ENCODE results near the gene PHLDB1.

The PHLDB1 gene

DNA sequence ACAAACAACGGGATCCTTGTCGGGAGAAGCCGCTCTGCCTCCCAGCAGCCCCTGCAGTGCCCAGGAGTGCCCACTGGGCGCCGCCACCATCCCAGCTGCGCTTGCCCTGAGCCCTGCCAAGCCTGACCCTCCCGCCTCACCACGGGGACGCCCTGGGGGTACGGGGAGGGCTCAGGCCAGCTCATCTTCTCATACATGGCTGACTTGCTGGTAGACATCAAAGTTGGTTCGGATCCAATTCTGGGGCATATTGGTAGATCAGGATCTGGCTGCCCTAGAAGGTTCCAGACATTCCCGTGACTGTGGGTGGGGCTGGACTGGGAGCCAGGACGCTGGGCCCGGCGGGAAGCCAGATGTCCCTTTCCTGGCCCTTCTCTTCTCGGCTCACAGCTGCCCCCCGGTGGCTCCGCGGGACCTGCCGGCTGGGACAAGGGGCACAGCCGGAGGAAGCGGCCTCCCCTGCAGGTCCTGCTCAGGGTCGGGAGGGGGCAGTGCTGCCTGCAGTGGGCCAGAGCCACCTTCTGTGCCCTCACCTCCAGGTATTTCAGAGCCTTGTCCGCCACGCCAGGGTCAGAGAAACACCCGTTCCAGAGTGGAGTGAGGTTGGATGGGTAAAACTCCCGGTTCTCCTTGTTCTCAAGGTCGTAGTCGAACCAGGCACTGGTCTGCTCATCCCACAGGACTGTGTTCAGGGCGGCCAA, 82.6 kb downstream of the PHLDB1 start:
- DNase-seq = peak; percentile 53

- no peak for DNase-seq
These were observed 83.3 kb downstream of the PHLDB1 start for GRCh38 chr11:118690553-118691304.

DNA sequence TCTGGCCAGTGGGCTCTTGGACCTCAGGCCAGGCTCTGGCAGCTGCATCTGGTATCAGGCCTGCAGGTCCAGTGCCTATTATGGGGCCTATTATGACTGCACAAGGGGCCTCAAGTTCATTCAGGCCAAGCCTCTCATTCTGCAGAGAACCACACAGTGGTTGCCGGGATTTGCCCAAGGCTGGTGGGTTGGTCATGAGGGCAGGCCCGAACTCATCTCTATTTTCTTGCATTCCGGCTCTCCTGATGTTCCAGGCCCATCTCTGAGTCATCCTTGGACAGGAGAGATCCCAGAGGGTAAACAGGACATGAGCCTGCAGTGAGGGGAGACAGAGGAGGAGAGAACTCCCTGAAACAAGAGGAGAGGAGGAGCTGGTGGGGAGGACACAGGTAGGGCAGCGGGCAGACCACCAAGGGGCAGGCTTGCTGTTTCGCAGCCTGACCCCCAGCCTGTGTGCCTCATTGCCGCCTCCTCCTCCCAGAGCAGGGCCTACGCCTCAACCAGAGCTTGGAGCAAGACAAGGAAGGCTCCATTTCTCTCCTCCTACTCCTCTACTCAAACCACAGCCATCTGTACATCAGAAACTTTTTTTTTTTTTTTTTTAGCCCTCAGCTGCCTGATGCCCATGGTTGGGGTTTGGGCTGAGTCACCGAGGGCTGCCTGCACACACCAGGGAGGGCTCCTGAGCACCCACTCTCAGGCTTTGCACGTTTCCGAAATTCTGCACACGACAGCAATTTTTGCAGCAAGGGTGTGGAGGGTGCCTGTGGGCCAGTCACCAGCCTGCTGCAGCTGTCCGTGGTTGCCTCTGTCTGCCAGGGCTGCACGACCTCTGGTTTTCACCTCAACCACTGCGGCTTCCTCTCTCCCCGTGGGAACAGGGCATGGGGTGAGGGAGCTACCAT, 84.8 kb downstream of the PHLDB1 start:
- no peak for DNase-seq

DNA sequence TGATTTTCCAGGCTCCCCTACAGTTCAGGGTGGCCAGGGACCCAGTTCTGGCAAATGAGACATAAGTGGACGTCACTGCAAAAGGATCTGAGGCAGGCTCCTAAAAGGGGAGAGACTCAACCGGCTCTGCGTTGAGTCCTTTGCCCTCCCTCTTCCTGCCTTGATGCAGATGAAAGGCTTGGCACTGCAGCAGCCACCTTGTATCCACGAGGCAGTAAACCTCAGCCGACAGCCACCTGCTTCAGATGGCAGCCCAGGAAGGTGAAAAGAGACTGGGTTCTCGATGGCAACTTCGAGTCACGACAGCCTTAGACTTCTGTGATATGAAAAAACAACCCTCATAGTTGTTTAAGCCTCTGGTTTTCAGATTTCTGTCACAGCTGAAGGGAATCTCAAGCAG, 86.8 kb downstream of the PHLDB1 start:
- DNase-seq = no peak

- DNase-seq = no peak
These were observed 87.4 kb downstream of the PHLDB1 start for GRCh38 chr11:118694771-118695170.

- DNase-seq = no peak
These were observed 89.3 kb downstream of the PHLDB1 start for GRCh38 chr11:118696673-118697226.

DNA sequence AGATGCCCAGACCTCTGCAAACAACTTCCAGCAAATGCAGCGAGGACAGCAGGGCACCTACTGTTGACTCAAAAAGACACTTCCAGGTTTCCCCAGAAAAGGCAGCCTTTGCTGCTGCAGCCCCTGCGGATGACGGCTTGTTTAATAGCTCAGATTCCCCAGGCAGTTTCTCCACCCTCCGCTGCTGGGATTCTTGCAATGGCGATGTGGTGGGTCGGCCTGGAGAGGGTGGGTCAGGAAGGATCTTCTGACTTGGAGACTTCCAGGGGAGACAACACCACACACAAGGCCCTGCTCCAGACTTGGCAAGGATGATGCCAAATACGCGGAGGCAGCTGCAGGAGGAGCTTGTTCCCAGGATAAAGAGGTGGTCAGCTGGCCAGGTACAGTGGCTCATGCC, 89.9 kb downstream of the PHLDB1 start:
- no peak for DNase-seq

DNA sequence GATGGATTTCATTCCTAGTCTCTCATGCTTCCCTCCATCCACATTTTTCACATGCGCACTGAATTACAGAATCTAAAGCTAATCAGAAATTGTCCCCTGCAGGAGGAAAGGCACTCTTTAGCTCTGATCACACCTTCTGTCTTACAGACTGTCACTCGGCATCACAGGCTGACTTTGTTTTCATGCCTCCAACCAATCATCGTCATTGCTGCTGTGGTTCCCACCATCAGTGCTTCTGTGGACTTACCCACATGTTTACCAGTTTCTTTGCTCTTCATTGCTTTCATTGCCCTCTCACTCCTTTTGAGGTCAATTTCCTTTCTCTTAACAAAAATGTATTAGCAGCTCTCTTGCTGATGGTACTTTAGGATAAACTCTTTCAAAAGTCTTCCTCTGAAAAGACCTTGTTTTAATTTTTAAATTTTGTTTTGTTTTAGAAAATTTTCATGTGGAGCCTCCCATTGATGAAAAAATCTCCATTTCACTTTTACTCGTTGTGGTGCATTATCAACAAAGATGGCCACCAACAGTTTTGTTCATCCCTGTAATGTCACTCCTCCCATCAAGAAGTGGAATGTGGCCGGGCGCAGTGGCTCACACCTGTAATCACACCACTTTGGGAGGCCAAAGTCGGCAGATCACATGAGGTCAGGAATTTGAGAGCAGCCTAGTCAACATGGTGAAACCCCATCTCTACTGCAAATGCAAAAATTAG, 92.2 kb downstream of the PHLDB1 start:
- DNase-seq = no peak

DNA sequence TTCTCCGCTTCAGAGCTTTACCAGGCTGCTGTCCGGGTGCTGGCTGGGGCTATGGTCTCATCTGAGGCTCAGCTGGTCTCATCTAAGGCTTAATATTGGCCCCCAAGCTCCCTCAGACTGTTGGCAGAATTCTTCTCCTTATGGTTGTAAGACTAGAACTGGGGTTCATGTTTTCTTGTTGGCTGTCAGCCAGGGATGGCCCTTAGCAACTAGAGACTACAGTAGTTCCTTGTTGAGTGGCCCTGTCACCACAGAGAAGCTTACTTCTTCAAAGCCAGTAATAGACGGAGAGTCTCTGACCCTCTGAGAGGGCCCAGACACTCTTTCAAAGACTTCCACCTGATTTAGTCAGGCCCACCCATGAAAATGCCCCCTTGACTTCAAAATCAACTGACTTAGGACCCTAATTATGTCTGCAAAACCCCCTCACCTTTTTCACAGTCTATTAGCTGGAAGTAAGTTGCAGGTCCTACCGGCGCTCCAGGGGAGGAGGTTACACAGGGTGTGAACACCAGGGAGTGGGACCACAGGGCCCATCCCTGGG, 96.2 kb downstream of the PHLDB1 start:
- DNase-seq = no peak

DNA sequence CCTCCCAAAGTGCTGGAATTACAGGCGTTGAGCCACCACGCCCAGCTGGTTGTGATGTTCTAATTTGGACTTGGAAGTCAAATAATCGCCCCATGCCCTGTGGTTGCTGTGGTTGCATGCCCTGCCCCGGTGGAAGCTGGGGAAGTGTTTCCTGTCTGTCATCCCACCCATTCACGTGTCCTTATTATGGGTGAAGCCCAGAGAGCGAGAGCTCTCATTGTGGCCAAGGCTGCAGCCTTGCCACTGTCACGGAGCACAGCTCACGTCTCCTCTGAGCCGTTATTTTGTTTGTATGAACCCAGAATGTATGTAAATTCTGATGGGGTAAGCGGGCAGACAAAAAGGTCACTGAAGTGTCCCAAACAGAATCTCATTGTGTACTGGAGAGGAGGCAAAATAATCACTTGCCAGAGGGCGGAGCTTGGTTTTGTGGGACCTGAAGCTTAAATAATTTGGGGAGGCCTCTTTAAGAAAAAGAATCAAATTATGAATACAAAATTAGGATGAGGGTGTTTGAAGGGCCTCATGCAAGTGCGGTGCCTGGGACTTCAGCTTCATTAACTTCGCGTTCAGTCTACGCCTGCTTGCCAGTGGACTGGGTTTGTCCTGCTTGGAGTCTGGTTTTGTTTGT, 97.8 kb downstream of the PHLDB1 start:
- no peak for DNase-seq

DNA sequence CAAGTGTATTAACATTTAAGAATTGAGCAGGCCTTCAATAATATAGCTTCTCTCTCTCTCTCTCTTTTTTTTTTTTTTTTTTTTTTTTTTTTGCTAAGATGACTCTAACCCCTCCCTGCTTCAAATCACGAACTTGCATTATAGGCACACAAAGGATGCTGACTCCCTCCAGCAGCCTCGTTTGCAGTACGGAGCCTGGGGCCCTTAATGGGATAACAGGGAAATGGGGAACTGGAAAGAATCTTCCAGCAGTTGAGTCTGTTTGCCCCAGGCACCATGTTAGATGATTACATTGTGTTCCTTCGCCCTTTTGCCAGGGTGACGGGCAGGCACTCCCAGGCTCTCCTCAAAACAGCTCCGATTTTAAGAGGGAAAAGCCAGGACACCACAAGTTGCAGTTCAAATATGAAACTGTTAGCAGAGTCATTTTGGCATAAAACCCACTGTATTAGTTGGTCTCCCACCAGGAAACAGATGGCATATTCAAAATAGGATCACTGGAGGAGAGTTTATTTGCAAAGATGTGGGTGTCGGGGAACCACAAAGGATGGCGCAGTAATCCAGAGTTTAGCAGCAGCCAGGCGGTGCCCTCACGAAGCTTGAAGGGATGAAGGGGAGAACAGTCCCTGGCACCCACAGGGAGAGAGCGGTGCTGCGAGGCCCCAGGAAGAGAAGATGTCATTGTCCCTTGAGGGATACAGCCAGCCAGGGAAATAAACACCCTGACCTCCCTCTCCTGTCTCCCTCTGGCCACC, 98.6 kb downstream of the PHLDB1 start:
- no peak for DNase-seq

- DNase-seq = no peak
These were observed 99.1 kb downstream of the PHLDB1 start for GRCh38 chr11:118706546-118706825.
